NCI-H1092 treated with DMSO at 0.1 percent for 48 hours (cell line): ENCODE data around the gene APCDD1.
A peak's percentile ranks its signal among the peaks of the same experiment; 100 is the strongest.
"Not testable (repeated sequence)": the region's sequence is repeated elsewhere in the genome, so short reads cannot be mapped to it uniquely, and the experiment has no call there.

Experiments
- DNase-seq: peaks from one replicate; lab custom pipeline; 2025; lab: John Stamatoyannopoulos, UW

The APCDD1 gene

GRCh38 chr18:10490401-10491165 is 36.1 kb downstream of the APCDD1 start:
- DNase-seq, result no peak

GRCh38 chr18:10495936-10496335 is 41.5 kb downstream of the APCDD1 start:
- DNase-seq, result no peak

GRCh38 chr18:10497206-10497749 is 42.8 kb downstream of the APCDD1 start:
- no peak for DNase-seq

- DNase-seq, result no peak
Observed at GRCh38 chr18:10499230-10499629, 44.8 kb downstream of the APCDD1 start.

- DNase-seq, result no peak
Observed at GRCh38 chr18:10500038-10500437, 45.6 kb downstream of the APCDD1 start.

- no peak for DNase-seq
Observed at GRCh38 chr18:10504723-10505122, 50.3 kb downstream of the APCDD1 start.

GRCh38 chr18:10505892-10506291 is 51.5 kb downstream of the APCDD1 start:
- not testable (repeated sequence) for DNase-seq

GRCh38 chr18:10508591-10508990 is 54.2 kb downstream of the APCDD1 start:
- DNase-seq, result no peak

- DNase-seq, result no peak
Observed at GRCh38 chr18:10511236-10511635, 56.8 kb downstream of the APCDD1 start.

GRCh38 chr18:10514082-10514481 is 59.6 kb downstream of the APCDD1 start:
- no peak for DNase-seq

GRCh38 chr18:10514601-10515000 is 60.2 kb downstream of the APCDD1 start:
- DNase-seq, result no peak

- no peak for DNase-seq
Observed at GRCh38 chr18:10515456-10515855, 61.0 kb downstream of the APCDD1 start.

- DNase-seq, result no peak
Observed at GRCh38 chr18:10516078-10516477, 61.6 kb downstream of the APCDD1 start.

- peak; percentile 66 for DNase-seq
Observed at GRCh38 chr18:10518595-10519255, 64.3 kb downstream of the APCDD1 start.

GRCh38 chr18:10519366-10519765 is 64.9 kb downstream of the APCDD1 start:
- DNase-seq, result no peak

- peak; percentile 64 for DNase-seq
Observed at GRCh38 chr18:10519999-10520935, 65.8 kb downstream of the APCDD1 start.

GRCh38 chr18:10521566-10521965 is 67.1 kb downstream of the APCDD1 start:
- DNase-seq, result no peak

GRCh38 chr18:10522574-10522973 is 68.1 kb downstream of the APCDD1 start:
- DNase-seq, result no peak

GRCh38 chr18:10523544-10523943 is 69.1 kb downstream of the APCDD1 start:
- no peak for DNase-seq

- no peak for DNase-seq
Observed at GRCh38 chr18:10524507-10525370, 70.3 kb downstream of the APCDD1 start.

GRCh38 chr18:10525371-10525691 is 70.9 kb downstream of the APCDD1 start:
- DNase-seq, result no peak
